ENCODE results near the gene GOLGA6C.

- TF ChIP-seq ATF3 (IDR thresholded peaks at IDR 0.05) (no peak), CTCF (IDR thresholded peaks at IDR 0.05; ENCODE audit: low read depth, low read length, missing input control) (no peak), JUND (IDR thresholded peaks at IDR 0.05) (no peak), MAX (IDR thresholded peaks at IDR 0.05) (no peak), ZBTB33 (IDR thresholded peaks at IDR 0.05) (no peak), GABPA (IDR thresholded peaks at IDR 0.05 in 1 of 2, conservative IDR thresholded peaks at IDR 0.05 in 1 of 2) (no peak), TAF1 (conservative IDR thresholded peaks at IDR 0.05) (no peak), SP1 (IDR thresholded peaks at IDR 0.05) (no peak), RXRA (IDR thresholded peaks at IDR 0.05) (no peak), NR2F2 (IDR thresholded peaks at IDR 0.05) (no peak), EGR1 (IDR thresholded peaks at IDR 0.05; ENCODE audit: low read depth in 2 of 2) (no peak), REST (IDR thresholded peaks at IDR 0.05) (no peak), RAD21 (IDR thresholded peaks at IDR 0.05) (no peak)
Measured at GRCh38 chr15:75228787-75229186, 29.3 kb upstream of the GOLGA6C start.

Measured in liver (tissue), 3 donors.